ENCODE measurements around the gene FRMD4B. TPM values are rescaled to one million over a fixed set of nuclear protein-coding genes. Genes with fewer than 3 reads are reported as not detected.

Gene FRMD4B
- total RNA-seq, 6 experiments from 2014 or later, result 0.03 to 0.12 (median 0.07) TPM; not detected in 1

GRCh38 chr3:69137412-69137811, 248.5 kb downstream of the FRMD4B start:
- H3K27me3 Mint-ChIP-seq (ENCODE audit: insufficient read depth), result peaks cover 22% of the 10 kb centered on the region
- no peaks in the 10 kb centered on the region; the same call in 1 of the 2 replicates for H3K4me1 Mint-ChIP-seq (ENCODE audit: low read depth)

DNA sequence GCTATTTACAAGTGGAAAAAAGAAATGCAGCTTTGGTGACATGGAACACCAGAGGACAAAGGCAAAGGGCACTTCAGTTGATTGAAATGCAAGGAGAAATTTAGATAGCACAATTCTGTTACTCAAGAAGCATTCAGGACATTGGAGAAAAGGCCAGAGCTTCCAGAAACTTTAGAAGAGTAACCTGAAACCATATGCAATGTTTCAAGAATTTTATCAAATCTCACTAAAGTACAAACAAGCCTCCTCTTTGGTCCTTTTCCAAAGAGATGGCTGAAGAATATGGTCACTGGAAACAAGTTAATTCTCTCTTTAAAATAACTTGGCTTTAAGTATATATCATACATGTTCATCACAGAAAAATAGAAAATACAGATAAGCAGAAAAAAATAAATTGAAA, 248.9 kb downstream of the FRMD4B start:
- Mint-ChIP-seq H3K27me3 (ENCODE audit: insufficient read depth) (peaks cover 22% of the 10 kb centered on the region), H3K4me1 (ENCODE audit: low read depth) (no peaks in the 10 kb centered on the region; the same call in 1 of the 2 replicates), H3K27ac (no peak overlapping the region), H3K36me3 (ENCODE audit: low read depth) (no peaks in the 10 kb centered on the region), H3K4me3 (no peak overlapping the region), H3K9me3 (no peaks in the 10 kb centered on the region)
- no peak for TF ChIP-seq CTCF (IDR thresholded peaks at IDR 0.05)
- no peak for DNase-seq

More at GRCh38 chr3:69137412-69137811, 248.5 kb downstream of the FRMD4B start:
- H3K36me3 Mint-ChIP-seq (ENCODE audit: low read depth), result no peaks in the 10 kb centered on the region
- H3K9me3 Mint-ChIP-seq, result no peaks in the 10 kb centered on the region
- DNase-seq, result no peak
- TF ChIP-seq CTCF (IDR thresholded peaks at IDR 0.05), result no peak
- no peak overlapping the region for H3K4me3 Mint-ChIP-seq
- H3K27ac Mint-ChIP-seq, result no peak overlapping the region

GRCh38 chr3:69130689-69131088, 255.2 kb downstream of the FRMD4B start:
- H3K27ac Mint-ChIP-seq, result no peak overlapping the region
- no peak overlapping the region for H3K4me3 Mint-ChIP-seq
- no peak for TF ChIP-seq CTCF (IDR thresholded peaks at IDR 0.05)
- H3K4me1 Mint-ChIP-seq (ENCODE audit: low read depth), result no peaks in the 10 kb centered on the region
- H3K36me3 Mint-ChIP-seq (ENCODE audit: low read depth), result no peaks in the 10 kb centered on the region
- H3K9me3 Mint-ChIP-seq, result no peaks in the 10 kb centered on the region
- peaks cover 13% of the 10 kb centered on the region for H3K27me3 Mint-ChIP-seq (ENCODE audit: insufficient read depth)
- DNase-seq, result no peak

DNA sequence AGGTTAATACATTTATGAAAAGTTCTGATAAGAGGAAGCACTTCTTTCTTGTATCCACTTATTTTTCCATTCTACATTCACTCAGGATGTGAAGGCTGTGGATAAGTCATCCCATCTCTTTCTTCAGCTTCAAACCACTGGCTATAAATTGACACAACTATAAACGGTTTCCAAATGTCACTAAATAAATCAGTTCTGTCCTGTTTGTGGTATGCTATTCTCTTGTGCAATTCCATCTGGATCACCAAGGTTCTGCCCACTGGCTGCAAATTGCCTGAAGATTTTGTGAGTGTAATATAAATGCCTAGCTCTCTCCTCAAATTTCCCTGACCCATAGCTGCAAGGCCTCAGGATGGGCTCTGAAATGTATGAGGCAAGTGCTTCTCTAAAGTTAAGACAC, 256.4 kb downstream of the FRMD4B start:
- no peak overlapping the region for H3K4me3 Mint-ChIP-seq
- TF ChIP-seq CTCF (IDR thresholded peaks at IDR 0.05), result no peak
- no peaks in the 10 kb centered on the region for H3K4me1 Mint-ChIP-seq (ENCODE audit: low read depth)
- H3K27ac Mint-ChIP-seq, result no peak overlapping the region
- peaks cover 19% of the 10 kb centered on the region for H3K27me3 Mint-ChIP-seq (ENCODE audit: insufficient read depth)
- H3K36me3 Mint-ChIP-seq (ENCODE audit: low read depth), result no peaks in the 10 kb centered on the region
- H3K9me3 Mint-ChIP-seq, result no peaks in the 10 kb centered on the region
- no peak for DNase-seq

DNA sequence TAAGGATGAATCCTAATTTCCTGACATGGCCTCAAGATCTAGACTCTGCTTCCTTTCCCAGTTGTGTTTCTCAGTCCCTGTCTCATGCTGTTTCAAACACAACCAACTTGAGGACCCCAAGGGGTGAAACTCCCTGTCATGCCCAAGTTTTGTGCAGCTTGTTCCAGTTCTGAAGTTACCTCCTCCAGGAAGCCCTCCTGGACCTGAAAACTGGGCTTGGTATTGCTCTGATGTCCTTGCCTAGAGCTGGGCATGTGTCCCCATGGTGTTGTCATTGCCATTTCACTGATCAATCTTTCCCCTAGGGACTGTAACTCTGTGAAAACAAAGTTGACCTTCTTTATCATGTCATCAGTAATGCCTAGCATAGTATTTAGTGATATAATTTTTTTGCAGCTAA, 257.4 kb downstream of the FRMD4B start:
- Mint-ChIP-seq H3K9me3 (no peaks in the 10 kb centered on the region), H3K27ac (no peak overlapping the region)

More for the DNA sequence above, 257.4 kb downstream of the FRMD4B start:
- no peaks in the 10 kb centered on the region for H3K4me1 Mint-ChIP-seq (ENCODE audit: low read depth)
- DNase-seq, result no peak
- H3K36me3 Mint-ChIP-seq (ENCODE audit: low read depth), result no peaks in the 10 kb centered on the region
- H3K4me3 Mint-ChIP-seq, result no peak overlapping the region
- peaks cover 19% of the 10 kb centered on the region for H3K27me3 Mint-ChIP-seq (ENCODE audit: insufficient read depth)
- TF ChIP-seq CTCF (IDR thresholded peaks at IDR 0.05), result no peak
